MG63 (cell line): ENCODE measurements around the gene GPR150. TPM values are rescaled to one million over a fixed set of nuclear protein-coding genes. Genes with fewer than 3 reads are reported as not detected.
A peak's percentile ranks its signal among the peaks of the same experiment; 100 is the strongest.
"Not testable (repeated sequence)": the region's sequence is repeated elsewhere in the genome, so short reads cannot be mapped to it uniquely, and the experiment has no call there.

Experiments
- DNase-seq: peaks from one replicate; pipeline ENCODE4 v3.0.0-alpha.2; 2020
- H3K27me3 ChIP-seq: fragments of 250-450 bp; sonication (Bioruptor Pico); 2 replicates; pipeline ENCODE4 v1.5.1; 2020; ENCODE audit warnings: mild to moderate bottlenecking, moderate library complexity
- H3K36me3 ChIP-seq: fragments of 250-450 bp; sonication (Bioruptor Pico); 2 replicates; pipeline ENCODE4 v1.5.1; 2020; ENCODE audit warnings: mild to moderate bottlenecking, moderate library complexity
- H3K4me3 ChIP-seq: fragments of 250-450 bp; sonication (Bioruptor Pico); 2 replicates; pipeline ENCODE4 v1.5.1; 2020; ENCODE audit warnings: mild to moderate bottlenecking, moderate library complexity
- H3K9me3 ChIP-seq: fragments of 250-450 bp; sonication (Bioruptor Pico); 2 replicates; pipeline ENCODE4 v1.5.1; 2020; ENCODE audit warnings: mild to moderate bottlenecking, moderate library complexity
- total RNA-seq: library from RNA; depleted of rRNA; stranded (reverse); fragments of >200 nt; shearing (Covaris generic); gene quantifications from 2 replicates; pipeline ENCODE4 v1.2.3, GENCODE V29; 2014; ENCODE audit warnings: low replicate concordance

GPR150 gene
- total RNA-seq, 1 experiment from 2014 or later: not detected

DNA sequence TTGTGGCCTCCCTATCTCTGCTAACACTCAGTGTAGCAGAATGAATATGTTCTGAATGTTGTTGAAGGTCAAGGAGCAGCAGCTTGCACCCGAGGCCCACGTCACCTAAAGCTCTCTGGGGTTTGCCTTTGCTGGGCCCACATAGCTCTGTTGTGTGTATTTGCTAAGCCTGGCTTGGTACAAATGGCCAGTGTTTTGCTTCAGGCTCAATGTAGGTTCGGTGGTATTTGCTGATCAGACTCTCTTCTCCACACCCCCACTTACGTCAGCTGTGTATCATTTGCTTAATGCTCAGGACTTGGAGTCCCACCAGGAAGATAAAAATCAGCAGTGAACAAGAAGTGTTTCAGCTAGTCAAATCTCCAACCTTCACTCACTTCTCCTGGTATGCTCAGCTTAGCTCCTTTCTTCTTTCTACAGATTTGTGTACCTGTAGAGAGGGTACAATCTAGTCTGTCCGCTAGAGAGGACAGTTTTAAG is 21.9 kb downstream of the GPR150 start:
- Histone ChIP-seq H3K27me3 (peaks cover 3% of the 10 kb centered on the region; the same call in 1 of the 2 replicates), H3K4me3 (no peak overlapping the region), H3K36me3 (no peaks in the 10 kb centered on the region), H3K9me3 (no peaks in the 10 kb centered on the region)
- no peak for DNase-seq

- DNase-seq: no peak
- peaks cover 2% of the 10 kb centered on the region; the same call in 1 of the 2 replicates for H3K27me3 ChIP-seq
- no peaks in the 10 kb centered on the region for H3K9me3 ChIP-seq
- no peaks in the 10 kb centered on the region for H3K36me3 ChIP-seq
- no peak overlapping the region for H3K4me3 ChIP-seq
Measured at GRCh38 chr5:95643152-95643551, 23.3 kb downstream of the GPR150 start.

DNA sequence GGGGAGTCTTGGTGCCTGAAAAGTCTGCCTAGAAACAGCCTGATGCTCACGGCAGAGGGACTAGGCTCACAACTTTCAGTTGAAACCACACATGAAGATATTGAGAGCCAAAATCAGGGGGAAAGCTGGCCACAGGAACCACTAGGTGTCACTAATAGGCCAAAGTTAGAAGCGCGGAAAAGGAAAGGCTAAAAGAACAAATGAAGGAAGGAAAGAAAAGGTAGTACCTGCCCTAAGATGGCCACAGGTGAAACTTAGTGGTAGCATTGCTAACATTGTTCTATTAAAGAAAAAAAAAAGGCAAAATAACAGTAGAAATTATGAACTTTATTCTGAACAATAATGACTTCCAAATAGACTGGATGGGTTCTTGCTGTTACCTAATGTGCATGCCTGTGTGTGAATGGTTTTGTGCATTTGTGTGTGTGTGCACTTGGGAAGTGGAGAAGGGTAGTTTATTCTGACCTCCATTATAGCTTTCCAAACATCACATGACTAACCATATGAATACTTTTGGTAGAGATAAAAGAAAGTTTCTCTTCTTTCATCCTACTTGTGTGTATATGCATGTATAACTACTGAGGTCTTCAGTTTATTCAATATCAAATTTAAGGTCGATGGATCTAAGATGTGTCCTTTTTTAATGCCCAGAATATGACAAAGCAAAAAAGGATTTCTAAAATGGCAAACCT is 24.6 kb downstream of the GPR150 start:
- H3K36me3 ChIP-seq: no peaks in the 10 kb centered on the region
- DNase-seq: peak; percentile 43

GRCh38 chr5:95646226-95646568 is 26.3 kb downstream of the GPR150 start:
- not testable (repeated sequence) for DNase-seq, H3K36me3 ChIP-seq, H3K27me3 ChIP-seq, H3K9me3 ChIP-seq
- peak overlapping the region; percentile 57; the same call in 1 of the 2 replicates for H3K4me3 ChIP-seq

More for the DNA sequence above, 24.6 kb downstream of the GPR150 start:
- Histone ChIP-seq H3K4me3 (no peak overlapping the region), H3K27me3 (no peaks in the 10 kb centered on the region), H3K9me3 (no peaks in the 10 kb centered on the region)

- Histone ChIP-seq H3K27me3 (no peaks in the 10 kb centered on the region), H3K36me3 (no peaks in the 10 kb centered on the region), H3K4me3 (peak within 1 kb of the TSS; percentile 57), H3K9me3 (no peaks in the 10 kb centered on the region)
- DNase-seq: peak; percentile 100
Measured at GRCh38 chr5:95646569-95647431, 26.9 kb downstream of the GPR150 start, which contains the start of gene RFESD. TSS of gene RFESD (plus strand) at chr5:95646777. CDS start at chr5:95652272, 5,495 bp downstream.

DNA sequence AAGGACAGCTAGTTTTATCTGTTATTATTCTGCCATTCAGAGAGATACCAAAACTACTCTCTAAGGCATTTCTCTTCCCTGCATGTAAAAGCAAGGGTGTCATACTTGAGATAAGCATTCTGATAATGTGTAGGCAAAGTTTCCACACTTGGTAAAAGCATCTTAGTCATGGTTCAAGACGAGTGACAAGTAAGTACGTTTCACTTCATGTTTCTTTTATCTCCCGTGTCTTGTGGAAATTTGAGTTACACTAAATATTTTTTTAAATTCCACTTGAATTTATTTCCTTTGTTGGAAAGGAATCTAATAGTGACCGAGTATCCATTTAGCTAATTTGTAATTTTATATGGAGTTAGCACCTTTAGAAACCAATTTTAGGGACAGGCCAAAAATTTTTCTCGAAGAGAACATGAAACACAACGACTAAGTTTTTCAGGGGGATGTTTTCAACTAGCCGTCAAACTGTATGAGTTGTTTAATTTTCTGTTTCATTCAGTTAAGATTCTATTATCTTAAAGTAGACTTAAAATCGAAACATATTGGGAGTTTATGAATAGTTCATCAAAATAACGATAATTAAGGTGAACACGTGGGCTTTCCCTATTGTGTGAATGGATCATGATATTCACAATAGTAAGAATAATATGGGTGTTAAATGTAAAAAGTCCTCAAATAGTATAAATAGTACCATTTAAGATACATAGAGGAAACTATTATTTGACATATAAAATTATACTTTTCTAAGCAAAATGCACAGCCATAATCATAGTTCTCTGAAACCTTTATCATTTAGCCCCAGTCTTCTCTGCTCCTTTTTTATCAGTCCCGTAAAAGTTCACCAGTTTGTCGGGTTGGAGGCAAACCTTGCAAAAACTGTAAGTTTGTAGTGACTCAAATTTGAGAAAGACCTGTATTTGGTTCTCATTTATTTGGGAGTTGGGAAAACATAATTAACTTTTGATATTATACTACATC is 28.3 kb downstream of the GPR150 start:
- DNase-seq: no peak
- no peaks in the 10 kb centered on the region for H3K9me3 ChIP-seq
- no peaks in the 10 kb centered on the region for H3K27me3 ChIP-seq
- H3K36me3 ChIP-seq: no peaks in the 10 kb centered on the region
- H3K4me3 ChIP-seq: no peak overlapping the region; the same call in 1 of the 2 replicates

- H3K9me3 ChIP-seq: no peaks in the 10 kb centered on the region
- no peak overlapping the region for H3K4me3 ChIP-seq
- H3K36me3 ChIP-seq: no peaks in the 10 kb centered on the region
- no peaks in the 10 kb centered on the region for H3K27me3 ChIP-seq
- no peak for DNase-seq
Measured at GRCh38 chr5:95649274-95649673, 29.4 kb downstream of the GPR150 start.

- H3K9me3 ChIP-seq: no peaks in the 10 kb centered on the region
- H3K36me3 ChIP-seq: no peaks in the 10 kb centered on the region
- no peaks in the 10 kb centered on the region for H3K27me3 ChIP-seq
- no peak for DNase-seq
- H3K4me3 ChIP-seq: no peak overlapping the region
Measured at GRCh38 chr5:95649842-95650620, 30.1 kb downstream of the GPR150 start.

DNA sequence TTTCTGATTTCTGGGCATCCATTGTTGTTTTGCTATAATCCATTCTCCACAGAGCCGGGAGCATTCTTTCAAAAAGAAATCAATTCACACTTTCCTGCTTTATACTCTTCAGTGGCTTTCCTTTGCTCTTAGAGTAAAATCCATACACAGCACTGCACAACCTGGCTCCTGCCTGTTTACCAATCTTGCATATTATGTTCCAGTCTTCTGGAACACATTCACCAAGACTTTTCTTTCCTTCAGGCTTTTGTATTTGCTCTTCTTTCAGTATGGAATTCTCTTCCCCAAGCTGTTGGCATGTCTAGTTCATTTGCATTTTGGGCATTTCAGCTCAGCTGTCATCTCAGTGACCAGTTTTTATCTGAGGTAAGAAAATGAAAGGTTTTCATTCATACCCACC is 33.0 kb downstream of the GPR150 start:
- no peaks in the 10 kb centered on the region for H3K27me3 ChIP-seq
- no peaks in the 10 kb centered on the region for H3K9me3 ChIP-seq
- DNase-seq: no peak
- no peak overlapping the region for H3K4me3 ChIP-seq
- no peaks in the 10 kb centered on the region for H3K36me3 ChIP-seq

DNA sequence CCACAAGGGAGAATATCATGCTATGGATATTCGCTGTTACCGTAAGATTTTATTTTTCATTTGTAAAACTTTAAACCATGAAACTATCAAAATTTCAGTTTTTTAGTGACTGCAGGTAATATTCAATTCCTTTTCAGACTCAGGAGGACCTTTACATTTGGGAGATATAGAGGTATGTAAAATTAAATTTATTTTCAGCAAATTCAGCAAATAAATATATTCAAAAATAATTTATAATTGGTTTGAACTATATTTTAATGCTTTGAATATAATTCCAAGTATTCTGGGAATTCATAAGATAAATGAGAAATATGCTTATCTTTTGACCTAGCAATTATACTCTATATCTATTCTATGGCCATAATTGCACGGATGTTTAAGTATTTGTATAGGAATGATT is 34.3 kb downstream of the GPR150 start:
- no peaks in the 10 kb centered on the region for H3K9me3 ChIP-seq
- DNase-seq: no peak

DNA sequence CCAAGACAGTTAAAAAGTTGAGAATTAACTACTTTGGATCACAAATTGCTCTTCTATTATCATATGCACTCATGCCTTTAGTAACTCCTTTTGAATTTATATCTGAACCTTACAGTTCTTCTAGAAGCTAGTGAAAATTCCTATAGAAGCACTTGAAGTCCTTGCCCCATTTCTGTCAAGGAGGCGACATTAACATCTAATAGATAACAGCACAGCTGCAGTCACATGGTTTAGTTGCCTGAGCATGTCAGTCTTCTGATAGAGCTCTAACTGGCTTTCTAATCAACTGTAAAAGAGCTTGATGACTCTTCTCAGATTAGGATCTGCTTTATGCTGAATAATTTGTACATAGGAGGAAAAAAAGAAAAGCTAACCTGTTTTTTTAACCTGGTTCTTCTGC is 35.7 kb downstream of the GPR150 start:
- no peaks in the 10 kb centered on the region for H3K9me3 ChIP-seq
- no peaks in the 10 kb centered on the region for H3K36me3 ChIP-seq
- no peaks in the 10 kb centered on the region for H3K27me3 ChIP-seq
- no peak overlapping the region for H3K4me3 ChIP-seq
- no peak for DNase-seq

More for the DNA sequence above, 34.3 kb downstream of the GPR150 start:
- Histone ChIP-seq H3K36me3 (no peaks in the 10 kb centered on the region), H3K4me3 (no peak overlapping the region), H3K27me3 (no peaks in the 10 kb centered on the region)

DNA sequence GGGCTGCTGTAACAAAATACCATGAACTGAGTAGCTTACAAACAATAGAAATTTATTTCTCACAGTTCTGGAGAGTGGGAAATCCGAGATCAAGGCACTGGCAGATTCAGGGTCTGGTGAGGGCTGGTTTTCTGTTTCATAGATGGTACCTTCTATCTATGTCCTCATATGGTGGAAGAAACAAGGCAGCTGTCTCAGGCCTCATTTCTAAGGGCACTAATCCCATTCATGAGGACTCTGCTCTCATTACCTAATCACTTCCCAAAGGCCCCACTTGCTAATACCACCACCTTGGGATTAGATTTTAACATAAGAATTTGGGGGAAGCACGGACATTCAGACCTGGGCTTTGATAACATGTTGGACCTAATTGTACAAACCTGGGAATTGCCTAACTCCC is 40.2 kb downstream of the GPR150 start:
- DNase-seq: no peak
- H3K27me3 ChIP-seq: no peaks in the 10 kb centered on the region
- no peaks in the 10 kb centered on the region for H3K36me3 ChIP-seq
- H3K9me3 ChIP-seq: no peaks in the 10 kb centered on the region
- H3K4me3 ChIP-seq: no peak overlapping the region

- H3K9me3 ChIP-seq: no peaks in the 10 kb centered on the region
- DNase-seq: no peak
- no peaks in the 10 kb centered on the region for H3K27me3 ChIP-seq
- no peak overlapping the region for H3K4me3 ChIP-seq
- no peaks in the 10 kb centered on the region for H3K36me3 ChIP-seq
Measured at GRCh38 chr5:95662946-95663345, 43.1 kb downstream of the GPR150 start.

- no peaks in the 10 kb centered on the region for H3K9me3 ChIP-seq
- H3K4me3 ChIP-seq: no peak overlapping the region
- H3K36me3 ChIP-seq: no peaks in the 10 kb centered on the region
- no peak for DNase-seq
- no peaks in the 10 kb centered on the region for H3K27me3 ChIP-seq
Measured at GRCh38 chr5:95664204-95664786, 44.4 kb downstream of the GPR150 start.

- H3K27me3 ChIP-seq: no peaks in the 10 kb centered on the region
- no peak for DNase-seq
- H3K36me3 ChIP-seq: no peaks in the 10 kb centered on the region
- H3K9me3 ChIP-seq: no peaks in the 10 kb centered on the region
- H3K4me3 ChIP-seq: no peak overlapping the region
Measured at GRCh38 chr5:95667061-95667618, 47.3 kb downstream of the GPR150 start.
